ENCODE data around the gene JMJD6. TPM values are rescaled to one million over a fixed set of nuclear protein-coding genes. Genes with fewer than 3 reads are reported as not detected.

The JMJD6 gene
- total and polyA plus RNA-seq, 9 of the 15 experiments (the other 6 are each of a cell fraction or from before 2014, with no cell fraction given): 2.5 to 52.3 (median 36.3) TPM

GRCh38 chr17:76737082-76737675 is 10.8 kb upstream of the JMJD6 start, which contains the start of gene SRSF2 (continued):
- no peak for TF ChIP-seq ZNF347 (CRISPR knock-in tag; IDR thresholded peaks at IDR 0.05; ENCODE audit: low read depth)
- TF ChIP-seq ZNF184 (CRISPR knock-in tag; IDR thresholded peaks at IDR 0.05): no peak
- TF ChIP-seq CBFB (CRISPR knock-in tag; IDR thresholded peaks at IDR 0.05): no peak; the same call in 1 of the 2 replicates
- TF ChIP-seq ZNF311 (CRISPR knock-in tag; IDR thresholded peaks at IDR 0.05): no peak
- no peak for TF ChIP-seq EZH2 (IDR thresholded peaks at IDR 0.05; ENCODE audit: borderline replicate concordance, low read depth, low read length)
- peak; percentile 68 for TF ChIP-seq NCOR1 (IDR thresholded peaks at IDR 0.05)
- TF ChIP-seq BCOR (IDR thresholded peaks at IDR 0.05): peak; percentile 56; the same call in 1 of the 2 replicates
- no peak; the same call in 1 of the 2 replicates for TF ChIP-seq PKNOX1 (IDR thresholded peaks at IDR 0.05)
- TF ChIP-seq POLR2AphosphoS5 (IDR thresholded peaks at IDR 0.05; ENCODE audit: control insufficient read depth, insufficient read depth, low read depth, low read length): peak; percentile 99
- TF ChIP-seq KLF6 (CRISPR knock-in tag; IDR thresholded peaks at IDR 0.05; ENCODE audit: borderline replicate concordance): no peak
- no peak for TF ChIP-seq SAFB2 (IDR thresholded peaks at IDR 0.05; ENCODE audit: borderline replicate concordance, low read depth, low read length, severe bottlenecking)
- TF ChIP-seq NKRF (IDR thresholded peaks at IDR 0.05; ENCODE audit: borderline replicate concordance): peak; percentile 91
- no peak for TF ChIP-seq CTCFL (IDR thresholded peaks at IDR 0.05; ENCODE audit: borderline replicate concordance, insufficient read depth, low read depth, low read length, poor library complexity, severe bottlenecking)
- TF ChIP-seq ZNF717 (CRISPR knock-in tag; IDR thresholded peaks at IDR 0.05): no peak
- no peak for TF ChIP-seq ILK (tag; IDR thresholded peaks at IDR 0.05; ENCODE audit: borderline replicate concordance, low read depth)
- no peak for TF ChIP-seq ZNF551 (CRISPR knock-in tag; IDR thresholded peaks at IDR 0.05)
- no peak for TF ChIP-seq SMAD4 (CRISPR knock-in tag; conservative IDR thresholded peaks at IDR 0.05)
- peak; percentile 86 for TF ChIP-seq ZNF609 (CRISPR knock-in tag; IDR thresholded peaks at IDR 0.05; ENCODE audit: borderline replicate concordance)
